Mesendoderm (in vitro differentiated cells): ENCODE measurements around the gene SEC24D.
A peak's percentile ranks its signal among the peaks of the same experiment; 100 is the strongest.
"Not testable (repeated sequence)": the region's sequence is repeated elsewhere in the genome, so short reads cannot be mapped to it uniquely, and the experiment has no call there.

Source experiments
- DNase-seq: peaks from one replicate; pipeline ENCODE4 v3.0.0; 2013
- H2AK5ac ChIP-seq: 2 replicates; pipeline ENCODE4 v1.6.1; 2013; ENCODE audit warnings: low read length, inconsistent platforms
- H2BK120ac ChIP-seq: 2 replicates; pipeline ENCODE4 v1.6.1; 2013; ENCODE audit warnings: low read depth, mild to moderate bottlenecking, low read length, moderate library complexity, mixed read lengths
- H2BK15ac ChIP-seq: replicated peaks from 2 replicates; pipeline ENCODE4 v1.6.1; 2013; ENCODE audit warnings: low read depth, mild to moderate bottlenecking, moderate library complexity
- H2BK5ac ChIP-seq: 2 replicates; pipeline ENCODE4 v1.6.1; 2013; ENCODE audit warnings: low read length, inconsistent platforms
- H3K18ac ChIP-seq: 2 replicates; pipeline ENCODE4 v1.6.1; 2013; ENCODE audit warnings: mild to moderate bottlenecking, low read length, mixed read lengths
- H3K23ac ChIP-seq: one replicate; pipeline ENCODE4 v1.6.1; 2013; ENCODE audit warnings: low read length
- H3K27ac ChIP-seq: 2 replicates; pipeline ENCODE4 v1.5.1; 2013; ENCODE audit warnings: low read depth, mild to moderate bottlenecking, inconsistent platforms, low read length, moderate library complexity
- H3K27me3 ChIP-seq: 2 replicates; pipeline ENCODE4 v1.6.1; 2013; ENCODE audit warnings: low read length, control low read depth, mild to moderate bottlenecking, inconsistent platforms; ENCODE audit not compliant: insufficient read depth, poor library complexity
- H3K36me3 ChIP-seq: 2 replicates; pipeline ENCODE4 v1.6.1; 2013; ENCODE audit warnings: low read length, inconsistent platforms; ENCODE audit not compliant: control insufficient read depth, insufficient read depth
- H3K4ac ChIP-seq: one replicate; pipeline ENCODE4 v1.6.1; 2013; ENCODE audit warnings: low read depth, mild to moderate bottlenecking, low read length, moderate library complexity
- H3K4me1 ChIP-seq: 2 replicates; pipeline ENCODE4 v1.6.1; 2013; ENCODE audit warnings: low read depth, low read length, inconsistent platforms; ENCODE audit not compliant: control insufficient read depth
- H3K4me2 ChIP-seq: 2 replicates; pipeline ENCODE4 v1.6.1; 2013; ENCODE audit warnings: low read length
- H3K4me3 ChIP-seq: 2 replicates; pipeline ENCODE4 v1.5.1; 2013; ENCODE audit warnings: mild to moderate bottlenecking, low read length
- H3K56ac ChIP-seq: one replicate; pipeline ENCODE4 v1.6.1; 2013; ENCODE audit warnings: low read length
- H3K79me1 ChIP-seq: 2 replicates; pipeline ENCODE4 v1.6.1; 2013; ENCODE audit warnings: low read length, inconsistent platforms
- H3K79me2 ChIP-seq: 2 replicates; pipeline ENCODE4 v1.6.1; 2013; ENCODE audit warnings: mild to moderate bottlenecking, low read length; ENCODE audit not compliant: control insufficient read depth, insufficient read depth
- H3K9ac ChIP-seq: 2 replicates; pipeline ENCODE4 v1.6.1; 2013; ENCODE audit warnings: low read length, inconsistent platforms
- H4K5ac ChIP-seq: one replicate; pipeline ENCODE4 v1.6.1; 2013; ENCODE audit warnings: low read length
- H4K8ac ChIP-seq: one replicate; pipeline ENCODE4 v1.6.1; 2013; ENCODE audit warnings: low read depth, mild to moderate bottlenecking, control low read depth, low read length, moderate library complexity
- WGBS: extraction: QIAGEN DNeasy Blood & Tissue Kit; methylation state at CpG from one replicate; pipeline ENCODE4 v1.1.7; 2013; ENCODE audit warnings: low lambda C conversion rate, missing lambda C conversion rate; ENCODE audit not compliant: insufficient coverage; ENCODE audit errors: extremely low coverage; 5-methylcytosine and 5-hydroxymethylcytosine counted together

Gene SEC24D

DNA sequence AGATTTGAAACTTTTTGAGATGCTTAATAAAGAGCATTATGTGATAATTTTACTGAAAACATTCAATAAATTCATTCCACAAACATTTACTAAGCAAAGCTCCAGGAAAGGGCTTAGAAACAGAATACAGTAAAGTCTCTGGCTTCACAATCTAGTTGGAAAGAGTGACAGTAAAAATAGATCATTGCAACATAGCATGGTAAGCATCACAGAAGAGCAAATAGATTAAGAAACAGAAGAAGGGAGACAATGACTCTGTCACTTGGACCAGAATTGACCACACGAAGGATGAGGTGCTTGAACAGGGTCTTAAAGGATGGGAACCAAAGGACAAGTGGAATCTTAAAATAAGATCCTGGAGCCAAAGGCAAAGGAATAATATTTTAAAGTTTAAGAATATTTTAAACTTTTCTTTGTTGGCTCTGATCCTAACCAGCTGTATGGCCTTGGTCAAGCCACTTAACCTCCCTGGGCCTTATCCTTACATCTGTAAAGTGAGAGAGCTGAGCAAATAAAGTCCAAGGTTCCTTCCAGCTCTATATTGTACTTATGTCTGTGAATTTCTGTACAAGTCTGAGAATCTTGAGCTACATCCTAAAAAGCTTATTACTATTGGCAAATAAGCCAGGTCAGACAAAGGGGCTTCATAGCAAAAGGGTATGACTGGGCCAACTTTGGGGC lies 33.9 kb downstream of the SEC24D start:
- Histone ChIP-seq H3K4me2 (no peak overlapping the region), H2BK5ac (no peak overlapping the region), H3K4me3 (no peak overlapping the region), H4K8ac (no peak overlapping the region), H3K27ac (no peak overlapping the region), H2BK120ac (no peak overlapping the region), H2AK5ac (no peak overlapping the region), H3K36me3 (peaks cover 7% of the 10 kb centered on the region), H3K79me1 (no peaks in the 10 kb centered on the region), H4K5ac (no peak overlapping the region), H3K4ac (no peak overlapping the region), H3K4me1 (no peaks in the 10 kb centered on the region), H3K56ac (no peak overlapping the region), H2BK15ac (no peak overlapping the region), H3K27me3 (no peaks in the 10 kb centered on the region), H3K23ac (no peak overlapping the region), H3K9ac (no peak overlapping the region), H3K79me2 (no peaks in the 10 kb centered on the region), H3K18ac (no peak overlapping the region)
- no peak for DNase-seq
- no CpG with 5 or more reads among the region's 1 CpG for WGBS

GRCh38 chr4:118799231-118799942 lies 36.5 kb downstream of the SEC24D start:
- Histone ChIP-seq H3K4me3 (no peak overlapping the region), H4K5ac (no peak overlapping the region), H3K4ac (no peak overlapping the region), H2BK120ac (no peak overlapping the region), H2AK5ac (no peak overlapping the region), H2BK15ac (no peak overlapping the region), H4K8ac (no peak overlapping the region), H3K79me1 (no peaks in the 10 kb centered on the region), H3K4me2 (no peak overlapping the region), H3K9ac (no peak overlapping the region), H3K4me1 (no peaks in the 10 kb centered on the region), H3K79me2 (no peaks in the 10 kb centered on the region), H3K18ac (no peak overlapping the region), H3K27ac (no peak overlapping the region), H3K36me3 (peaks cover 6% of the 10 kb centered on the region), H2BK5ac (no peak overlapping the region), H3K23ac (no peak overlapping the region), H3K27me3 (no peaks in the 10 kb centered on the region), H3K56ac (no peak overlapping the region)
- WGBS, result no CpG with 5 or more reads among the region's 9 CpGs
- no peak for DNase-seq

- no peak overlapping the region for H2BK120ac ChIP-seq
- H4K8ac ChIP-seq, result no peak overlapping the region
- H3K79me1 ChIP-seq, result no peaks in the 10 kb centered on the region
- no peak overlapping the region for H2BK15ac ChIP-seq
- H3K23ac ChIP-seq, result no peak overlapping the region
- DNase-seq, result peak; percentile 54
- H3K4me2 ChIP-seq, result no peak overlapping the region
- no peaks in the 10 kb centered on the region for H3K27me3 ChIP-seq
- no peak overlapping the region for H3K4ac ChIP-seq
- no peak overlapping the region for H2AK5ac ChIP-seq
- no peak overlapping the region for H4K5ac ChIP-seq
- H3K27ac ChIP-seq, result no peak overlapping the region
- peaks cover 6% of the 10 kb centered on the region for H3K36me3 ChIP-seq
- H3K56ac ChIP-seq, result no peak overlapping the region
- H2BK5ac ChIP-seq, result no peak overlapping the region
- no CpG with 5 or more reads among the region's 3 CpGs for WGBS
- no peaks in the 10 kb centered on the region for H3K4me1 ChIP-seq
- no peaks in the 10 kb centered on the region for H3K79me2 ChIP-seq
- no peak overlapping the region for H3K18ac ChIP-seq
- H3K9ac ChIP-seq, result no peak overlapping the region
- H3K4me3 ChIP-seq, result no peak overlapping the region
These were observed 37.3 kb downstream of the SEC24D start for GRCh38 chr4:118798658-118799057.

DNA sequence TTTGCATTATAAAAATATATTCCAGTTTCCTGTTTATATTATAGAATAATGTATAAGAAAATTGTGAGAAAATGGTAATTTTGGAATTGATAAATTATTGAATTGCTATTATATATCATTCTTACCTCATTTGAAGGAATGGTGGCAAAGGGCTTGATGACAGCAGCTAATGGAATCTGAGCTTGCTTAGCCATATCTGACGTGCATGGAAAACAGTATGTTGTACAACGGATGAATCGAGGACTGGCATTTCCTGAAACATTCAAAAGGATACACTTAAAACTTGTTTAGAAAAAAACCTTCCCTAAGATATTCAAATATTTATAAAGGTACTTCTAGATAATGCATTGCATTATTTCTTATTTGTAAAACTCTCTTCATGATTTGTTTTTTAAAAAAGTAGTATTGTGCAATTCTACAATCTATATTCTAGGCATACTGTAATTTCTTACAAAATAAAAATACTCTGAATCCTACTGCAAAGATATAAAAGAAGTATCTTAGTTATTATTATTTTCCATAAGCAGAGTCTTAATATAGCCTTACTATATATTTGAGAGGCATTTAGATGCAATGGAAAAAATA lies 38.3 kb downstream of the SEC24D start:
- Histone ChIP-seq H2BK5ac (no peak overlapping the region), H2BK15ac (no peak overlapping the region), H2BK120ac (no peak overlapping the region), H3K4me1 (no peaks in the 10 kb centered on the region), H3K56ac (no peak overlapping the region), H3K9ac (no peak overlapping the region), H3K27ac (no peak overlapping the region), H3K36me3 (peaks cover 6% of the 10 kb centered on the region), H4K5ac (no peak overlapping the region), H3K4me3 (no peak overlapping the region), H3K4me2 (no peak overlapping the region), H3K23ac (no peak overlapping the region), H3K79me1 (no peaks in the 10 kb centered on the region), H4K8ac (no peak overlapping the region), H3K18ac (no peak overlapping the region), H2AK5ac (no peak overlapping the region), H3K27me3 (no peaks in the 10 kb centered on the region), H3K79me2 (no peaks in the 10 kb centered on the region), H3K4ac (no peak overlapping the region)
- WGBS, result no CpG with 5 or more reads among the region's 3 CpGs
- no peak for DNase-seq

- not testable (repeated sequence) for H3K79me2 ChIP-seq, H3K9ac ChIP-seq, H3K56ac ChIP-seq, H3K4ac ChIP-seq, H3K4me3 ChIP-seq, H2AK5ac ChIP-seq, H2BK15ac ChIP-seq, DNase-seq, H3K27ac ChIP-seq, H3K79me1 ChIP-seq, H3K4me1 ChIP-seq, H4K5ac ChIP-seq, H4K8ac ChIP-seq, H3K27me3 ChIP-seq, H2BK120ac ChIP-seq, H3K36me3 ChIP-seq, H3K4me2 ChIP-seq, H2BK5ac ChIP-seq, H3K18ac ChIP-seq, H3K23ac ChIP-seq
- no CpG with 5 or more reads among the region's 58 CpGs for WGBS
These were observed 44.1 kb downstream of the SEC24D start for GRCh38 chr4:118791690-118792446.
